Measurements from ENCODE around the gene AMBRA1.
"Not testable (repeated sequence)": the region's sequence is repeated elsewhere in the genome, so short reads cannot be mapped to it uniquely, and the experiment has no call there.

Gene AMBRA1

DNA sequence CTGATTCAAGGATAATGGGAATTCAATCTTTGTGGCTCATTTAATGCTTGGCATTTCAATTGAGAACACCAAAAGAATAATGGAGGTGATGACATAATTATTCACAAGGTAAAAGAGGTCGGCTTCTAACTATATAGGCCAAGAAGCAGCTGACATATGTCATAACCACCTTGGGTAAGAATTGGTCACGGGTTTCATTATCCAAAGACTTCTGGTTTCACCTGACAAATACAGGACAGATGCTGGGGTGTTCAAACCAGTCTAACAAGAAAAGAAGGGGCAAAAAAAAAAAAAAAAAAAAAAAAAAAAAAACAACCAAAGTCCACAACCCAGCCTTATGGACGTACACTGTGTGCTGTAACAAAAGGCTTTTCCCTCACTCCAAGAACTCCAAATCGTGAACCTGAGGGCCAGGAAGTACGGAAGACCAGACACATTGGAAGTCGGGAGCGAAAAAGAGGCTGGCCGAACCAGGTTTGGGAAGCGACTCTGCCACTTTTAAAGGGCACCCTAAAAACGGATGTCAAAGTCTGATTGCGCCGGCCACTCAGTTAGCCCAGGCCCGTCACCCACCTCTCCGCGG lies 22.8 kb upstream of the AMBRA1 start:
- no peak for DNase-seq

DNA sequence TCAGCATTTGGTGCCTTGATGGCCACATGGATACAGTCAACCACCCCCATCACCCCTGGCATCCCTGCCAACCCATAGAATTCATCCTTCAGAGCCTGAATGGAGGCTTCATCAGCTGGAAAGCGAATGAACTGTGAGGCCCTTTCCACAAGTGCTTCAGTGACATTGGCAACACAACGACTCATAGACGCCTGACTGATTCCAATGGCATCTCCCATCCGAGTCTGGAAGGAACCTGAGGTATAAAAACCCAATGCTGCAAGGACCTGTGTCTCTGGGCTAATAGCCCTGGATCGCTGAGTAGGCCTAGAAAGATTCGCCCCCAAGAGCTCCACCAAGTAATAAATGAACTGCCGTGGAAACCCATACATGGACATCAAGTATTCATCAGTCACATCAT lies 21.9 kb upstream of the AMBRA1 start:
- no peak for DNase-seq

GRCh38 chr11:46612326-46612725 lies 18.5 kb upstream of the AMBRA1 start:
- no peak for DNase-seq

DNA sequence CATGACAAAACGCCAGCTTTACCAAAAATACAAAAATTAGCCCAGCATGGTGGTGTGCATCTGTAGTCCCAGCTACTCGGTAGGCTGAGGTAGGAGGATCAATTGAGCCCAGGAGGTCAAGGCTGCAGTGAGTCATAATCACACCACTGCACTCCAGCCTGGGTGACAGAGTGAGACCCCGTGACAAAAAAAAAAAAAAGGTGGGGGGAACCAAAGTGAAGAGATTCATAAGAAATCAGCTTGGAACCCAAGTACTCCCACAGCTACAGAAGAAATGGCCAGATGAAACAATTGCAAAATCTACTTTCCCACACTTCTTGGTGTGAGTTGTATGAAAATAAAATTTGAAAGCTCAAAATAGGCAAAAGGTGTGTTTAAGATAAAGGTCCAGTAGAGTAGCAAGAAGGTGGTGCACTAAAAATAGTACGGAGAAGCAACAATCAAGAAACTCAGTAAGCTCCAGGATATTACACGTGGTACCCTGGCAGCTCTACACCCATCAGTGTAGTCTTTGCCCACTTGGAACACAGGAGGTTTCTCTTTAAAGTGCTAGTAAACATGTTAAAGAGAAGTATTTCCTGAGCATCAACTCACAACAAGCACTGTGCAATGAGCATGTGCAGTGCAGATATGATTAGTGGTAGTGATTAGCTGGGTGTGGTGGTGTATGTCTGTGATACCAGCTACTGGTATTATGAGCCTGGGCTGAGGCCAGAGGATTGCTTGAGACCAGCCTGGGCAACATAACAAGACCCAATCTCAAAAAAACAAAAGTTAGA lies 17.9 kb upstream of the AMBRA1 start:
- DNase-seq: no peak

DNA sequence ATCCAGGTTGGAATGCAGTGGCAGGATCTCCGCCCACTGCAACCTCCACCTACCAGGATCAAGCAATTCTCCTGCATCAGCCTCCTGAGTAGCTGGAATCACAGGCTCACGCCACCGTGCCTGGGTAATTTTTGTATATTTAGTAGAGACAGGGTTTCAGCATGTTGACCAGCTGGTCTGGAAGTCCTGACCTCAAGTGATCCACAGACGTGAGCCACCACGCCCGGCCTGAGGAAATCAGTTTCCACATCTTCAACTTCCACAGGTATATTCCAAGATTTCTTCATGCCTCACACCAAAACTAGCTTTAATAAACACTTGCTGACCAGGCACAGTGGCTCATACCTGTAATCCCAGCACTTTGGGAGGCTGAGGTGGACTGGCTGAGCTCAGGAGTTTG lies 15.6 kb upstream of the AMBRA1 start:
- no peak for DNase-seq

GRCh38 chr11:46607516-46607915 lies 13.7 kb upstream of the AMBRA1 start:
- no peak for DNase-seq

GRCh38 chr11:46604796-46605195 lies 11.0 kb upstream of the AMBRA1 start:
- no peak for DNase-seq

GRCh38 chr11:46603704-46604308 lies 10.0 kb upstream of the AMBRA1 start:
- DNase-seq: no peak

- DNase-seq: no peak
These were observed 7.3 kb upstream of the AMBRA1 start for GRCh38 chr11:46601129-46601528.

DNA sequence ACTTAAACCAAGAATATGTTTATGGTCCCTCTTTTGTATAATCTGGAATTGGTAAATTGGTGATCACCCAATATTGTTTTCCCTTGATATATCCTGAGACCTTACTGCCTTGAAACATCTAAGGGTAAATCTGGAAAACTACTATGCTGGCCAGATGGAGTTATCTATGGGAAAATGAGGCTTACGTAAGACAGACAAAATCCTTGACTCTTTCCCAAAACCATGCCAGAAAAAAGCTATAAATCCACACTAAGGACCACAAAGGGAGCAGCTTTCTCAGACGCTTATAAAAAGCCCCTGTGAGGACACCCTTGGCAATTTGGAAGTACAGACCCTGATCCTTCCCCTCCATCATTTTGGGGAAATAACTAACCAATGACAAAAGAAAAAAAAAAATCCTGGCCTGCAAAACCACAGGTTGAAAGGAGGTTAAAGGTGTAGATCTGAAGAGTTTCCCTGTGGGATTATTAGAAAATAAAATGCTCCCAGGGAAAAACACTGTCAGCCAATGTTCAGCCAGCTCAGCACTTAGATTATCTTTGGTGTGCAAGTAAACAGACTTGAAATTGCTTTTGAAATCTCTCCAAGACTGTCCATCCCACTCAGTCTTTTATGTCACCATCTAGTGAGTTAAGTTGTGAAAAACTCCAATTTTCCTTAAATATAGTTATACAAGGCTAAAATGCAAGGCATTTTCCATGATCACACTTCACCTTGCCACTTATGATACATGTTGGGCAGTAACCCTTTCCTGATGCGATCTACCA lies 6.6 kb upstream of the AMBRA1 start:
- no peak for DNase-seq

DNA sequence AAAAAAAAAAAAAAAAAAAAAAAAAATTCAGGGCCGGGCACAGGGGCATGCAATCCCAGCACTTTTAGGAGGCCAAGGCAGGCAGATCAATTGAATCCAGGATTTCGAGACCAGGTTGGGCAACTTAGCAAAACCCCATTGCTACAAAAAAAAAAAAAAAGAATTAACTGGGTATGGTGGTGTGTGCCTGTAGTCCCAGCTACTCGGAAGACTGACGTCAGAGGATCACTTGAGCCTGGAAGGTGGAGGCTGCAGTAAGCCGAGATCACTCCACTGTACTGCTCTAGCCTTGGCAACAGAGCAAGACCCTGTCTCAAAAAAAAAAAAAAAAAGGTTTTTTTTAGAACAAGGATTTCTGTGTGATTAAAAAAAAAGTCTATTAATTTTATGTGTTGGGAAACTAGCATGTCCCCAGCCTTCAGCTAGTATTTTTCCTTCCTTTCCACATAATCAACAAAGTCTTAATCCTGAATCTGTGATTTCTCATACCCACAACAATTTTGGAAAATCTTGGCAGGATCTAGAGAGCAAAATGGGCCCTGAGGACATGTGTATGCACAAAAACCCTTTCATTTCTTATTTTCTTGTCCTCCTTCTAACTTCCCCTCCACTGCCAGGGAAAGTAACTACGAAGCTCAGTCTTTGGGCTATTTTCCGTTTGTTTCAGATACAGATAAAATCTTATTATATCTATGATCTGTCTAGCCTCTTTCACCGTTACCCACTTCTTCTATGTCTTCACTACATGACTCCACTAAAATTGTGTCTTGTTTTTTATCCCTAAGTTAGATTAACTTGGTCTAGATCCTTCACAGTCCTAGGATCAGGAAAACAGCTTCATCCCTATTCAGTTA lies 5.7 kb upstream of the AMBRA1 start:
- DNase-seq: no peak

DNA sequence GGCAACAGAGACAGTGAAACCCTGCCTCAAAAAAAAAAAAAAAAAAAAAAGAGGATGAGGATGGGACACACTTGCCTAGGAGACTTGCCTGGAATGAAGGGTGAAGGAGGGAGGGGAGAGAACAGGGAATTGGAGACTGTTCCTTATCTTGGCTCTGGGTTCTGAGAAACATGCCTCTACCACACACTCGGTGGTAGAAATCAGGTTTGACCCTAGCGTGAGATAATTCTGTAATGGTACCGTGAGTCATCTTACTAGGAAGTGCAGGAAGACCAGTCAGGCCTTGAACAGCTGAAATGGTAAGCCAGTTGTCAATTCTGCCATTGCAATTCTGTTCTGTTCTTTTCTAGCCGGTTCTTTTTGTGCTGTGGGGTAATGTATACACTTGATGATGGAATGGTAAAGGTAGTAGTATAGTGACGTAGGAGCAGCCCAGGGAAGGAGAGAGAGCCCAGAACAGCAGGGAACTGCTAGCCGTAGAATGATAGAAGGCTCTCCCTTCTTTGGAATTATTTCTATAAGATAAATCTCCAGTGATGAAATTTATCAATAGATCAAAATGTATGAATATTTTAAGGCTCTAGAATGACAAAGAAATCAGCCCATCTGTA lies 3.9 kb upstream of the AMBRA1 start:
- no peak for DNase-seq

DNA sequence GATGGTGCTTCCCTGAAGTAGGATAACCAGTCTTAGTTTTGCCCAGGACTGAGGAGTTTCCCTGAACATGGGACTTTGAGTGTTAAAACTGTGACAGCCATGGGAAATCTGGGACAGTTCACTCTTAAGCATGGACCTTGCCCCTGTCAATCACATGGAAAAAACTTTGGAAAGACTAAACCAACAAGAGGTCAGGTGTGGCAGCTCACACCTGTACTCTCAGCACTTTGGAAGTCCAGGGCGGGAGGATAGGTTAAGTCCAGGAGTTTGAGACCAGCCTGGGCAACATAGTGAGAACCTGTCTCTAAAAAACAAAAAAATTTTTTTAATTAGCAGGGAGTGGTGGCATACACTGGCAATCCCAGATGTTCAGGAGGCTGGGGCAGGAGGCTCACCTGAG lies 3.3 kb upstream of the AMBRA1 start:
- no peak for DNase-seq

GRCh38 chr11:46594785-46595184 lies 962 bp upstream of the AMBRA1 start:
- DNase-seq: no peak

GRCh38 chr11:46594374-46594700 lies 514 bp upstream of the AMBRA1 start:
- DNase-seq: no peak

DNA sequence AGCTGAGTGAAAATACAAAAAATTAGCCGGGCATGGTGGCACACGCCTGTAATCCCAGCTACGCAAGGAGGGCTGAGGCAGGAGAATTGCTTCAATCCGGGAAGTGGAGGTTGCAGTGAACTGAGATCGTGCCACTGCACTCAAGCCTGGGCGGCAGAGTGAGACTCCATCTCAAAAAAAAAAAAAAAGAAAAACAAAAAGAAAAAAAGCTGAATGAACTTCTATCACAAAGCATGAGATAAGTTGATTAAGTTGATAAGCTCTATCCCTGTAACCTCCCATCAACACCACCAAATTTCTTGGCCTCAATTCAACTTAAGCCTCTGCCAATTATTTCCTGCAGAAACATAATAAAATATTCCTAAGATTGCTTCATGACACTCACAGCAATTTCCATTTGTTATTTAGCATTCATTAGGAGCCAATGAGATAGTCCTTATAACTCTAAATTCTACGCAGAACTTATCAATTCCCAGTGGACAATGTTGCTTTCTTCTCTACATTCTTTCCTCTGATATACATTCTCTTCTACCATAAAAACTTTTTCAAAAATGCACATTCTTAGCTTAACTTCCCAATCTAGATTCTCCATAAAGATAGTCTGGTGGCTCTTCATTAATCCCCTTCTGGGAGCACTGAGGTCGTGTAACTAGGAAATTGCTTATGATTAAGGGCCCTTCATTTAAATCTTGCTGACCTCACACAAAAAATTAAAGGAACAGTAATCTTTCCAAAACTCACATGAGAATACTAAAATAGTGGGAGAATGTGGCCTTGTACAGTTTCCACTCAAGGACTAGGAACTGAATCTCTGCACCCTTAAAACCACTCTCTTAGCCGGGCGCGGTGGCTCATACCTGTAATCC lies 2.9 kb downstream of the AMBRA1 start:
- DNase-seq: no peak

GRCh38 chr11:46588915-46589314 lies 4.9 kb downstream of the AMBRA1 start:
- DNase-seq: no peak

DNA sequence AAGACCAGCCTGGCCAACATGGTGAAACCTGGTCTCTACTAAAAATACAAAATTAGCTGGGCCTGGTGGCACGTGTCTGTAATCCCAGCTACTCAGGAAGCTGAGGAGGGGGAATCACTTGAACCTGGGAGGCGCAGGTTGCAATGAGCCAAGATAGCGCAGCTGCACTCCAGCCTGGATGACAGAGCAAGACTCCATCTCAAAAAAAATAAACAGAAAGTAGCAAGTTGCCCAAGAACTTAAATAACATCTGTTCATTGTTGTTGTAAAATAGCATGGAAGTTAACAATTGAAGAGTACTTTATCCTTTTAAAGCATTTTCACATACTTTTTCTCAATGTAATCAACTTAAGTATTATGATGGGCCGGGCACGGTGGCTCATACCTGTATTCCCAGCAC lies 5.7 kb downstream of the AMBRA1 start:
- DNase-seq: no peak

DNA sequence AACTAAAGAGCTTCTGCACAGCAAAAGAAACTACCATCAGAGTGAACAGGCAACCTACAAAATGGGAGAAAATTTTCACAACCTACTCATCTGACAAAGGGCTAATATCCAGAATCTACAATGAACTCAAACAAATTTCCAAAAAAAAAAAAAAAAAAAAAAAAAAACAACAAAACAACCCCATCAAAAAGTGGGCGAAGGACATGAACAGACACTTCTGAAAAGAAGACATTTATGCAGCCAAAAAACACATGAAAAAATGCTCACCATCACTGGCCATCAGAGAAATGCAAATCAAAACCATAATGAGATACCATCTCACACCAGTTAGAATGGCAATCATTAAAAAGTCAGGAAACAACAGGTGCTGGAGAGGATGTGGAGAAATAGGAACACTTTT lies 10.3 kb downstream of the AMBRA1 start:
- not testable (repeated sequence) for DNase-seq

DNA sequence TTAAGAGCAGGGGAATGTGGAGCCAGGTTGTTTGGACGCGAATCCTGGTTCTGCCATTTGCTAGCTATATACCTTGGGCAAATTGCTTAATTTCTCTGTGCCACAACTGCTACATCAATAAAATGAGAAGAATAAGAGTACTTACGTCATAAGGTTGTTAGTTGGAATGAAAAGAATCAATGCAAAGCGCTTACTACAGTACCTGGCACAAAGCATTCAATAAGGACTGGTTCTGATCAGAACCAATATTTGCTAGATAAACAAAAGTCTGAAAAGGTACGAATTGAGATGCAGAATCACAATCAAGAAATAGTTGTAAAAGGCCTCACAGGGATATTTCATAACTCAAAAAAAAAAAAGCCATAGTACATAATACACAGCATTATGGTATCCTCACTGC lies 11.2 kb downstream of the AMBRA1 start:
- DNase-seq: no peak

- DNase-seq: no peak
These were observed 16.8 kb downstream of the AMBRA1 start for GRCh38 chr11:46577058-46577457.
